Renal cortical epithelial cell (primary cell): ENCODE data around the gene C17orf78. TPM values are rescaled to one million over a fixed set of nuclear protein-coding genes. Genes with fewer than 3 reads are reported as not detected.
"Not testable (repeated sequence)": the region's sequence is repeated elsewhere in the genome, so short reads cannot be mapped to it uniquely, and the experiment has no call there.

ENCODE experiments used
- DNase-seq: peaks from one replicate; pipeline ENCODE4 v3.0.0-alpha.2; 2011; ENCODE audit warnings: low read depth
- total RNA-seq: library from RNA; depleted of rRNA; stranded (reverse); fragments of >200 nt; gene quantifications from 2 replicates; pipeline ENCODE4 v1.2.3, GENCODE V29; 2014

C17orf78 gene
- total RNA-seq, 1 donor from 2014 or later: not detected

DNA sequence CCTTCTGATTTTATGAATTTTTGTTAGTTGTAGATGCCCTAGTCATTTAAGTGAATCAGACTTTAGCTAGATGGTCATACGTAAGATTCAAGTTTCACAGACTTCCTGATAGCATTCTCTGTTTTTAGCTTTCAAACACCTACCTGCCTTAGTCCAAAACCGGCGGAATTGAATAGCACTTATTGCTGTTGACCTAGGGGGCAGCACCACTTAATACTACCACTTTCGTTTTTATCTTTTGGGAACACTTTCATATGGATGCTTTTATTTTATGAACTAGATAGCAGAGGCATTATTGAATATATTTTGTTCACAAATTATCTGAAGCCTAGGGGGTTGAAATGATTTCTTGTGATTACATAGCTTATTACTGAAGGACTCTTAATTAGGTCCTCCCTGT lies 62.4 kb downstream of the C17orf78 start:
- DNase-seq: no peak

DNA sequence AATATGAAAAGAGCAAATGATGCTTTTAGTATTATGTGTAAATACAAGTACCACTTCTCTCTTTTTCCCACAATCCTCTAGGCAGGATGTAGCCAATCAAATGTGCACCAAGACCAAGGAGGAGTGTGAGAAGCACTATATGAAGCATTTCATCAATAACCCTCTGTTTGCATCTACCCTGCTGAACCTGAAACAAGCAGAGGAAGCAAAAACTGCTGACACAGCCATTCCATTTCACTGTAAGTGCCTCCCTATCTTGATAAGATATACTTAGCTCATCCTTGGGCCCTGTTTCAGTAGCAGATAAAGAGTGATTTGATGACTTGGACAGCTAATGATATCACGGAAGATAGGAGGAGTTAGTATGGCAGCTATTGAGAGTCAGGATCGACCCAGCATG lies 64.6 kb downstream of the C17orf78 start:
- DNase-seq: no peak

DNA sequence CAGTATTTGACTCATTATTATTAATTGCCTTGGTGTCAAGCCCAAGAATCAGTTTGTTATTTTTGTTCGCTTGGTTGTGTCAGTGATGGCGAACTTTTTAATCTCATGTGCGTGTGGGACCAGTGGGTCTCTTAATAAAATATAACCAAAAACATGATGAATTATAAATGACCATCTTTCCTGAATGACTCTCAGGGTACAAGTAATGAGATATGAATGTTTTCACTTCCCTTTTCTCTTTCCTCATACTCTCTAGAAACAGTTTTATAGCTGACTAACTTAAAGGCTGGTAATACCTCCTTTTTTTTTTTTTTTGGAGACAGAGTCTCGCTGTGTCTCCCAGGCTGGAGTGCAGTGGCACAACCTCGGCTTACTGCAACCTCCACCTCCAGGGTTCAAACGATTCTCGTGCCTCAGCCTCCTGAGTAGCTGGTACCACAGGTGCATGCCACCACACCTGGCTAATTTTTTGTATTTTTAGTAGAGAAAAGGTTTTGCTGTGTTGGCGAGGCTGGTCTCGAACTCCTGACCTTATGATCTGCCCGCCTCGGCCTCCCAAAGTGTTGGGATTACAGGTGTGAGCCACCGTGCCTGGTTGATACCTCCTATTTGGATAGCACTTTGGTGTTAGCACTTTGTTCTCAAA lies 65.7 kb downstream of the C17orf78 start:
- not testable (repeated sequence) for DNase-seq

Other genes with a start within 250 kb of the C17orf78 start
- gene ACACA, start 30.9 kb downstream of the C17orf78 start, total RNA-seq: 46.4 and 77.5 TPM in 2 replicates
- 14.5 and 15.5 TPM in 2 replicates for gene TADA2A, start 30.9 kb downstream of the C17orf78 start, total RNA-seq
- 36.5 and 103 TPM in 2 replicates for gene DUSP14, start 113.9 kb downstream of the C17orf78 start, total RNA-seq
- gene SYNRG, start 233.4 kb downstream of the C17orf78 start, total RNA-seq: 8.5 and 44.3 TPM in 2 replicates